Psoas muscle (tissue), 8 donors: ENCODE data around the gene CYB5R3. TPM values are rescaled to one million over a fixed set of nuclear protein-coding genes. Genes with fewer than 3 reads are reported as not detected.

Source experiments
- ATAC-seq, 4 donors: fragments of 200-7000 bp; cut with Tn5 transposase; one replicate each; pipeline ENCODE4 v1.9.1; 2020; ENCODE audit warnings: moderate library complexity in 3 of 4, mild to moderate bottlenecking in 2 of 4
- DNase-seq, 2 donors: peaks; one replicate each; pipeline ENCODE4 v3.0.0-alpha.2; 2020
- H3K27ac ChIP-seq: fragments of 200-600 bp; one replicate; pipeline ENCODE4 v1.8.0; 2022
- H3K27me3 ChIP-seq, 3 donors: fragments of 200-600 bp in 1 of 3; one replicate each; pipeline versions ENCODE4 v1.6.1 to v1.8.0; 2013 to 2022; ENCODE audit warnings: low read length in 2 of 3, mild to moderate bottlenecking in 2 of 3, moderate library complexity in 1 of 3; ENCODE audit not compliant: insufficient read depth in 3 of 3
- H3K36me3 ChIP-seq, 2 donors: fragments of 200-600 bp in 1 of 2; one replicate each; pipeline versions ENCODE4 v1.6.1 to v1.8.0; 2013 to 2022; ENCODE audit warnings: low read depth in 1 of 2, mild to moderate bottlenecking in 1 of 2, moderate library complexity in 1 of 2; ENCODE audit not compliant: insufficient read depth in 1 of 2
- H3K4me1 ChIP-seq: fragments of 200-600 bp; one replicate; pipeline ENCODE4 v1.8.0; 2022
- H3K4me3 ChIP-seq: fragments of 200-600 bp; one replicate; pipeline ENCODE4 v1.8.0; 2022; ENCODE audit warnings: mild to moderate bottlenecking
- H3K9me3 ChIP-seq: fragments of 200-600 bp; one replicate; pipeline ENCODE4 v1.8.0; 2022
- CTCF ChIP-seq: fragments of 200-600 bp; IDR thresholded peaks from one replicate; pipeline ENCODE4 v1.8.0; 2022; ENCODE audit warnings: antibody characterized with exemption
- WGBS, 3 donors: extraction: QIAGEN DNeasy Blood & Tissue Kit; methylation state at CpG; one replicate each; pipeline versions ENCODE4 v1.1.6 to v1.1.7; 2013; 5-methylcytosine and 5-hydroxymethylcytosine counted together
- intact Hi-C, 2 donors: fragments of 100-400 bp; cut with DNase I; formaldehyde crosslinking; loops; one replicate each; pipeline versions ENCODE4 v1.11.0 to v1.14.2; 2022
- polyA plus RNA-seq, 3 donors: library from polyadenylated mRNA; stranded (reverse); fragments of 200-250 nt; gene quantifications; one replicate each; pipeline ENCODE4 v1.2.3, GENCODE V29; 2013
- total RNA-seq, 4 donors: library from RNA; stranded (reverse); fragmentation: NEBNext Ultra II Directional in 2 of 4; extraction: Animal tissue kit (Norgen Biotek cat#: 25700) in 2 of 4; gene quantifications; one replicate each; pipeline versions ENCODE4 v1.2.1 to v1.2.4, GENCODE V29; 2021 to 2023
- donor health status: healthy with polysubstance abuse.
- donor health status: DM: no; HTN: no; CAD: no; lungs with moderate emphysema.
- donor health status: Bipolar disorder and iron deficiency.
- donor health status: healthy.
- donor health status: DM: yes; HTN: yes; CAD: no.
- donor health status: DM: no; HTN: no; CAD: no.
- donor health status: DM: no; HTN: no; CAD: no.
- donor health status: DM: yes; HTN: yes; CAD: no.

Gene CYB5R3
- total and polyA plus RNA-seq, 7 donors: 120 to 230 (median 172) TPM

GRCh38 chr22:42693763-42694683 is 44.8 kb upstream of the CYB5R3 start:
- H3K36me3 ChIP-seq: peaks cover 0 to 14% of the 10 kb centered on the region in 2 donors
- ATAC-seq: no peak
- H3K4me1 ChIP-seq: peaks cover 62% of the 10 kb centered on the region
- peak overlapping the region; percentile 90 for H3K27ac ChIP-seq
- no peak overlapping the region for H3K4me3 ChIP-seq
- 92 to 93% (median 93%) methylated on average over 25 of the region's 25 CpGs for WGBS, 3 donors
- peak in 1 of 2 donors; percentile 51 for DNase-seq
- no peaks in the 10 kb centered on the region for H3K9me3 ChIP-seq
- intact Hi-C loops: no loop called here
- H3K27me3 ChIP-seq: no peaks in the 10 kb centered on the region
- no peak for TF ChIP-seq CTCF

GRCh38 chr22:42693055-42693762 is 44.0 kb upstream of the CYB5R3 start:
- intact Hi-C loops: no loop called here
- Histone ChIP-seq H3K27ac (no peak overlapping the region), H3K4me1 (peaks cover 60% of the 10 kb centered on the region)

GRCh38 chr22:42692239-42693054 is 43.3 kb upstream of the CYB5R3 start:
- intact Hi-C loops: no loop called here
- Histone ChIP-seq H3K36me3 (peaks cover 0 to 14% of the 10 kb centered on the region in 2 donors), H3K27me3 (no peaks in the 10 kb centered on the region), H3K4me1 (peaks cover 60% of the 10 kb centered on the region), H3K9me3 (no peaks in the 10 kb centered on the region), H3K4me3 (no peak overlapping the region), H3K27ac (no peak overlapping the region)
- no peak for DNase-seq
- TF ChIP-seq CTCF: no peak
- 90 to 92% (median 91%) methylated on average over 32 of the region's 32 CpGs for WGBS, 3 donors
- no peak for ATAC-seq

More at GRCh38 chr22:42693055-42693762, 44.0 kb upstream of the CYB5R3 start:
- Histone ChIP-seq H3K9me3 (no peaks in the 10 kb centered on the region), H3K27me3 (no peaks in the 10 kb centered on the region), H3K4me3 (no peak overlapping the region), H3K36me3 (peaks cover 0 to 14% of the 10 kb centered on the region in 2 donors)
- TF ChIP-seq CTCF: no peak
- 93 to 95% (median 95%) methylated on average over 51 of the region's 51 CpGs for WGBS, 3 donors
- no peak for ATAC-seq
- peak in 1 of 2 donors; percentile 54 for DNase-seq

GRCh38 chr22:42691440-42691839 is 42.2 kb upstream of the CYB5R3 start:
- WGBS, 3 donors: 45 to 87% (median 63%) methylated on average over 10 of the region's 10 CpGs

More at GRCh38 chr22:42691440-42691839, 42.2 kb upstream of the CYB5R3 start:
- Histone ChIP-seq H3K27me3 (no peaks in the 10 kb centered on the region), H3K9me3 (no peaks in the 10 kb centered on the region), H3K4me1 (peaks cover 60% of the 10 kb centered on the region), H3K4me3 (no peak overlapping the region), H3K36me3 (peaks cover 0 to 14% of the 10 kb centered on the region in 2 donors), H3K27ac (peak overlapping the region; percentile 48)
- ATAC-seq: no peak
- TF ChIP-seq CTCF: no peak
- DNase-seq: no peak
- intact Hi-C loops: no loop called here
